ENCODE results near the gene MICAL1.

The MICAL1 gene

GRCh38 chr6:109447878-109448555 is 7.6 kb downstream of the MICAL1 start:
- TF ChIP-seq CTCF (IDR thresholded peaks at IDR 0.05; ENCODE audit: borderline replicate concordance, insufficient read depth, low read depth, low read length): no peak
- no peak overlapping the region for H3K4me3 ChIP-seq (ENCODE audit: low read depth, low read length)

- TF ChIP-seq CTCF (IDR thresholded peaks at IDR 0.05; ENCODE audit: borderline replicate concordance, insufficient read depth, low read depth, low read length): no peak
- H3K4me3 ChIP-seq (ENCODE audit: low read depth, low read length): no peak overlapping the region
These were observed 8.5 kb downstream of the MICAL1 start for GRCh38 chr6:109447087-109447486.

- TF ChIP-seq CTCF (IDR thresholded peaks at IDR 0.05; ENCODE audit: borderline replicate concordance, insufficient read depth, low read depth, low read length): no peak
These were observed 9.0 kb downstream of the MICAL1 start for GRCh38 chr6:109446541-109446940.

GRCh38 chr6:109446072-109446471 is 9.5 kb downstream of the MICAL1 start:
- no peak overlapping the region for H3K4me3 ChIP-seq (ENCODE audit: low read depth, low read length)
- TF ChIP-seq CTCF (IDR thresholded peaks at IDR 0.05; ENCODE audit: borderline replicate concordance, insufficient read depth, low read depth, low read length): no peak

More at GRCh38 chr6:109446541-109446940, 9.0 kb downstream of the MICAL1 start:
- no peak overlapping the region for H3K4me3 ChIP-seq (ENCODE audit: low read depth, low read length)

GRCh38 chr6:109445382-109445781 is 10.2 kb downstream of the MICAL1 start:
- no peak overlapping the region for H3K4me3 ChIP-seq (ENCODE audit: low read depth, low read length)
- TF ChIP-seq CTCF (IDR thresholded peaks at IDR 0.05; ENCODE audit: borderline replicate concordance, insufficient read depth, low read depth, low read length): no peak

GRCh38 chr6:109443425-109443950 is 12.1 kb downstream of the MICAL1 start:
- TF ChIP-seq CTCF (IDR thresholded peaks at IDR 0.05; ENCODE audit: borderline replicate concordance, insufficient read depth, low read depth, low read length): no peak
- H3K4me3 ChIP-seq (ENCODE audit: low read depth, low read length): no peak overlapping the region

GRCh38 chr6:109442393-109442924 is 13.1 kb downstream of the MICAL1 start:
- H3K4me3 ChIP-seq (ENCODE audit: low read depth, low read length): no peak overlapping the region
- TF ChIP-seq CTCF (IDR thresholded peaks at IDR 0.05; ENCODE audit: borderline replicate concordance, insufficient read depth, low read depth, low read length): no peak
